Right ventricle myocardium inferior (tissue), 1 donor: ENCODE measurements around the gene CHMP1B. TPM values are rescaled to one million over a fixed set of nuclear protein-coding genes. Genes with fewer than 3 reads are reported as not detected.
A peak's percentile ranks its signal among the peaks of the same experiment; 100 is the strongest.
"Not testable (repeated sequence)": the region's sequence is repeated elsewhere in the genome, so short reads cannot be mapped to it uniquely, and the experiment has no call there.

Source experiments
- ATAC-seq: fragments of 200-7000 bp; cut with Tn5 transposase; one replicate; pipeline ENCODE4 v1.9.1; 2020; ENCODE audit warnings: mild to moderate bottlenecking, moderate library complexity
- DNase-seq: peaks from one replicate; pipeline ENCODE4 v3.0.0; 2021; ENCODE audit errors: missing footprints
- intact Hi-C: fragments of 100-400 bp; cut with DNase I; formaldehyde crosslinking; loops from one replicate; pipeline ENCODE4 v1.11.0; 2022
- total RNA-seq: library from RNA; stranded (reverse); fragmentation: NEBNext Ultra II Directional; extraction: Animal tissue kit (Norgen Biotek cat#: 25700); gene quantifications from one replicate; pipeline ENCODE4 v1.2.1, GENCODE V29; 2021
- donor health status: DM: no; HTN: yes; CAD: no; lungs with severe emphysema.

The CHMP1B gene
- total RNA-seq, 1 donor from 2014 or later, result 28.6 TPM

DNA sequence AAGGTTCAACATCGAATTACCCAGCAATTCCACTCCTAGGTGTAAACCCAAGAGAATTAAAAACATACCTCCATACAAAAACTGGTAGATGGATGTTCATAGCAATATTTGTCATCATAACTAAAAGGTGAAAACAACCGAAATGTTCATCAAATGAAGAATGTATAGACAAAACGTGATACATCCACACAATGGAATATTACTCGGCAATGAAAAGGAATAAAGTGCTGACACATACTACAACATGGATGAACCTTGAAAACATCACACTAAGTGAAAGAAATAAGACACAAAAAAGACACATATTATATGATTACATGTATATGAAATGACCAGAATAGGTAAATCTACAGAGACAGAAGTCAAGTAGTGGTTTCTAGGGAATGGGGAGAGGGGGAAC, 20.6 kb upstream of the CHMP1B start:
- intact Hi-C loops, result no loop called here
- ATAC-seq (no peak), DNase-seq (no peak)

DNA sequence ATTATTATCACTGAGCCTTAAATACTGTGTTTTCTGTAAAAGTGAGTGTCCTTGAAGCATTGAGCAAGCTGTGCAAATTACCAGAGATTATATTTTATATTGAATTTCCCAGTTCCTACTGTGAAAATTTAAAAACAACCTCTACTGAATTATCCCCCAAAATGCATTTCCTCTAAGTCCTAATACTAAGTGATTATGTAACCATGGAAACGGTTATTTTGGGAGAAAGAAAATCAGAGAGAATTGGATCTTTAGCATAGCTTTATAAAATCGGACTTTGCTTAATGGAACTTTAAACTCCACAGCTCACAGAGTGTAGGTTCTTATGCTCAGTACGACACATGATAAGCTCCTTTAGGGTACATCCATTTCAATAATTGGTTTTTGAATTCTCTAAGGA, 19.3 kb upstream of the CHMP1B start:
- intact Hi-C loops, result no loop called here

DNA sequence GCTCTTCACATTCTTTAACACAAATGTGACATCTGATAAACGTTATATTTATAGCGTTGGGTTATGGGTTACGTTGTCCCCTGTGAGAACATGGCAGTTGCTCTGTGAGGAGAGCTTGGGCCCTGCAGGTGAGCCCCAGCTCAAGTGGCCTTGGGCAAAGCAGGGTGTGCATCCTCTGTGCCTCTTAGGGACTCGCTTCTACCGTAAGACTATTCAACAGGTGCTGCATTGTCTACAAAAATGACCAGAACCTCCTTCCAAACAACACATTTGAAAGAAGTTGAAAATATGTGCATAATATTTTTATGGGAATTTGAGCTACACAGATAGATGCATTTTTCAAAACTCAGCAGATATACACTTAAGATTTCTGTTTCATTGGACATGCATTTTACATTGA, 16.4 kb upstream of the CHMP1B start:
- intact Hi-C loops, result no loop called here
- DNase-seq (no peak), ATAC-seq (no peak)

More for the DNA sequence above, 19.3 kb upstream of the CHMP1B start:
- DNase-seq (no peak), ATAC-seq (no peak)

DNA sequence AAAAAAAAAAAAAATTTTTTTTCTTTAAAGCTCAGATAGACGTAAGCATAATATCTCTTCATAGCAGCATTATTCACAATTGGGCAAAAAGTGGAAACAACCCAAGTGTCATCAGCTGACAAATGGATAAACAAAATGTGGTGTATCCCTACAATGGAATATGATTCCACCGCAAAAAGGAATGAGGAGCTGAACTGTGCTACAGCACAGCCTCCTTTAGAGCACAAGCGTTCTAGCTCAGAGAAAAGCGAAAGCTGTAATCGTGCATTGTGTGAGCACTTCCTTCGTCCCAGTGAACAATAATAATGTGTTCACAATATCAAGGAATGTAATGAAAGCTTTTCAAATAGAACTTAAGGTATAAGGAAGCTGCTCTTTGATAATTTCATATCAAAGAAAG, 11.7 kb upstream of the CHMP1B start:
- DNase-seq (no peak), ATAC-seq (no peak)
- intact Hi-C loops, result no loop called here

DNA sequence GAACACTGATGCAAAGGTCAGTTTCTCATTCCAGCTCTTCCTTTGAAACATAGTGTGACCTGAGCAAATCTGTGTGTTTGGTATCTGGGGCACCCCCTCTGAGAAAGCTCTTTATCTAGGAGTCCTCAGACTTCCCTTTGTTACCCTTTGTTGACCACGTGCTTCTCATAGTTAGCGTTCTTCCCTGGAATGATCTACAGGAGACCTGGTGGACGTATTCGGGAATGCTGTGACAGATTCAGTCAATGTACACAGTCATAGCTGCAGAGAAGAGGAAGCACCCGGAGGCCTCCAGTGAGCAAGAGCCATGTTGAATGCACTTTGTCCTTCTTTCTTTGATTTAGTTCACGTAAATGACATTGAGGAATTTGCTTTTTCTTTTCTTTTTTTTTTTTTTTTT, 10.7 kb upstream of the CHMP1B start:
- DNase-seq, result no peak
- intact Hi-C loops, result no loop called here
- no peak for ATAC-seq

DNA sequence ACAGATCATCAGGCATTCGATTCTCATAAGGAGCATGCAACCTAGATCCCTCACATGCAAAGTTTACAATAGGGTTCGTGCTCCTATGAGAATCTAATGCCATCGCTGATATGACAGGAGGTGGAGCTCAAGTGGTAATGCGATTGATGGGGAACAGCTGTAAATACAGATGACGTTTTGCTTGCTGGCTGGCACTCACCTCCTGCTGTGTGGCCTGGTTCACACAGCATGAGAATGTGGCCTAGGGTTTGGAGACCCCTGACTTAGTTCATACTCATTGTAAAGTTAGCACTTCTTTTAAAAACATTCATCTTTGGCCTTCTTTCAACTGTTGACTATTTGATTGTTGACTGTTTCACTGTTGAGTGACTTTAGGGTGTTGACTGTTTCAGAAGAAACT, 8.7 kb upstream of the CHMP1B start:
- intact Hi-C loops, result no loop called here
- ATAC-seq, result no peak

DNA sequence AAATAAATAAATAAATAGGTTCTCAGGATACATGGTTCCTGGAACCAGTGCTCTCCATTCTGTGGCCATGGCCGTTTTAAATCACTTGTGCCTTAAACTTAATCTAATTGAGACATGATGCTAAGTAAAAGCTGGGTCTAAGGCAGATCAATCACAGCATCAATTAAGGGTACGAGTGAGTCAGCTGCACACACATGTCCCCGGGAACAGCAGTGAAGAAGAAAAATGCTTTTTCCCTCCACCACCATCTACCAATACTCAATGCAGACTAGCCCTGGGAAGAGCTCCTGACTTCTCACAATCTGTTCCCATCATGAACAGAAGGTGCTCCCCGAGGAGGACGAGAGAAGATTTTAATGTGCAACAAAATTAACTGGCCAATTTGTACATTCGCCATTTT, 6.8 kb upstream of the CHMP1B start:
- intact Hi-C loops, result no loop called here
- DNase-seq (no peak), ATAC-seq (no peak)

More for the DNA sequence above, 8.7 kb upstream of the CHMP1B start:
- no peak for DNase-seq

DNA sequence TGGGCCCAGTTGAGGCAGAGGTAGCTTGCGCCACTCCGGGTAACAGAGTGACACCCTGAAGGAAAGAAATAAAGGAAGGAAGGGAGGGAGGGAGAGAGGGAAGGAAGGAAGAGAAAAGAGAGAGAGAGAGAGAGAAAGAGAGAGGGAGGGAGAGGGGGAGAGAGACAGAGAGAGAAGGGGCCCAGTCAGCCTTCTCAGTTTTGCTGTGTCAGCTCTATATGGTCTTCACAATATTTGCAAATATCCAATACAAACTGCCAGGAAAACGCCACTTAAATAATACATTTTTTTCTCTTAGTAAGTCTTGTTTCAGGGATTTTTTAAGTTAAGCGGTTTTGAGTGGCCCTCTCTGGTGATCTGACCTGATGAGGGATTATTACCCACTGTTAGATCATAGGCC, 5.6 kb upstream of the CHMP1B start:
- ATAC-seq (no peak), DNase-seq (no peak)
- intact Hi-C loops, result no loop called here

DNA sequence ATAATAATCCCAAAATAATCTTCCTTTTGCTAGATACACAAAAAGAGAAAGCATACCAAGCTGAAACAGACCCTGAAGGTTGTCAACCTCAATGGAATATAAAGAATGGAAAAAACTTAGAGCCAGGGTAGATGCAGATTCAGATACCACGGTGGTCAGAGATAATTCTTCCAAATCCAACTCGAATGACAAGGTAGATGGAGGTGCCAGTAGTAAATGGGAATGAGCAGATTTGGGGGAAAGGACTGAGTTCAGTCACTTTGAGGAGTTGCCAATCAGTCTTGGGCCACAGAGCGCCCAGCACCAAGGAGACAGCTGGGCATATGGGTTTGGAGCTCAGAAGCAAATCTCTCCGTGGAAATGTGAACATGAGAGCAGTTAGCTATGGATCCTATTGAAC, 3.4 kb upstream of the CHMP1B start:
- intact Hi-C loops, result no loop called here
- no peak for DNase-seq

DNA sequence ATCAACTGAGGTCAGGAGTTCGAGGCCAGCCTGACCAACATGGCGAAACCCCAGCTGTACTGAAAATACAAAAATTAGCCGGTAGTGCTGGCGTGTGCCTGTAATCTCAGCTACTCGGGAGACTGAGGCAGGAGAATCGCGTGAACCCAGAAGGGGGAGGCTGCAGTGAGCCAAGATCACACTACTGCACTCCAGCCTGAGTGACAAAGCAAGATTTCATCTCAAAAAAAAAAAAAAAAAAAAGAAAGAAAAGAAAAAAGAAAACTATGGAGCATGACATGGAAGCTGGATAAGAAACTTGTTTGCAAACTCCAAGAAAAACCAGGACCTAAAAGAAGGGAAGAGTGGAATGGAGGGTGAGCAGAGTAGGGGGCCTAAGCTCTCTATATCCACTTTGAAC, 1.9 kb upstream of the CHMP1B start:
- DNase-seq (no peak), ATAC-seq (no peak)
- intact Hi-C loops, result no loop called here

More for the DNA sequence above, 3.4 kb upstream of the CHMP1B start:
- ATAC-seq, result no peak

DNA sequence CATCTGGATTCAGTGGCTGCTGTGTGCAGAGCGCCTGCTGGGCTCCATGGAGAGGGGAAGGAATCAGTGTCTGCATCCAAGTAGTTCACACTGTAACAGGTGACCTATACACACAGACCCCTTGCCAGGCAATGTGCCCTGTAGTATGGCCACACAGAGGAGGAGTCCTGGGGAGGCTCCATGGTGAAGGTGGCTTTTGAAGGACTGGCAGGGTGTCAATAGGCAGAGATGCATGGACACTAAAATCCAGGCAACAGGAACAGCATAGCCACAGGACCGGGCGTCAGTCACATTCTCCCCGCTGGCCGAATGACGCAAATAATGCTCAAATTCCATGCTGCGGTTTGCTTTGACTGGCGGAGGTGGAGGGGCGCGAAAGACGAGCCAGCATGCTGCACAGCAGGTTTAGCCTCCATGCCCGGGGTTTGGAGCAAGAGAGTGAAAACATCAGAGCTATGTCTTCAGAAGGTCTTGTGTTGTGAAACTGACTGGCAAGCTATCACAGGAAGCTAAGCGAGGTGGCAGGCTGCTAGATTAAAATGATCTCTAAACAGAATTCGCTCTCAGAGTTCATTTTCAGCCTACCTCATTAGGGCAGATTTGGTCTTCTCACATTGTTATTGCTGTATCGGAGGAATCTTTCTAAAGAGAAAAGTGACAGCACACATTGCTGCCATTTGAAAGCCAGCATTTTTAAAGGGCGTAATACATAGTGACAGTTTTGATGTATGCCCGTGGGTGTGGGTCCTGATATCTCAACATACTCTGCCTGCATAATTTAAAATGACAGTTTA, 1.2 kb upstream of the CHMP1B start:
- ATAC-seq, result peak; percentile 62
- peak; percentile 77 for DNase-seq
- intact Hi-C loops, result loop anchor here (2.0 to 5.0 kb wide), 4 partner anchors 43 to 132 kb away; partner anchors contain the start of genes IMPA2 and MPPE1

DNA sequence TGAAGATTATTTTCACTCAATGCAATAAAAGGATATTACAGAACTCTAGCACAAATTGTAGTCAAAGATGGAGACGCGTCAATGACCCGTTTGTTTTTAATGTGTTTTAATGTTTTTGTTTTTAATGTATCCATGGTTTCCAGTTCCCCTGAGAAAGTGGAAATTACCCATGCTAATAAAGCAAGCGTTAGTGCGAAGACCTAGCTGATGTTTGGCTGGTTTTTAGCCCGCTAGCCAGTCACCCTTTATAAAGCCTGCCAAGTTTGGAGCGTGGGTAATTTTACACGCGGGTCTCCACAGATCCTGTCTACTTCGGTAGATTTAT, 430 bp upstream of the CHMP1B start:
- ATAC-seq, result peak; percentile 68
- DNase-seq, result no peak

DNA sequence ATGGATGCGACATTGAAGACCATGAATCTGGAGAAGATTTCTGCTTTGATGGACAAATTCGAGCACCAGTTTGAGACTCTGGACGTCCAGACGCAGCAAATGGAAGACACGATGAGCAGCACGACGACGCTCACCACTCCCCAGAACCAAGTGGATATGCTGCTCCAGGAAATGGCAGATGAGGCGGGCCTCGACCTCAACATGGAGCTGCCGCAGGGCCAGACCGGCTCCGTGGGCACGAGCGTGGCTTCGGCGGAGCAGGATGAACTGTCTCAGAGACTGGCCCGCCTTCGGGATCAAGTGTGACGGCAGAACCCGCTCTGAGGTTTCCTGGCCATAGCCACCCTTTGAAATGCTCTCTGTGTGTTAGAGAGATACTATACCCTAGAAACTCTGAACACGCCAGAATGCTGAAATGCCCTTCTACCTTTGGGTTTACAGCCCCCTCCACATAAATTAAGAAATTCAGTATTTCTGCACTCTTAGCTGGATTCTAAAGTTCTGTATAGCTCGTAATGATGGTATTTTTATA, 659 bp downstream of the CHMP1B start:
- DNase-seq (peak; percentile 69), ATAC-seq (no peak)
- intact Hi-C loops, result loop anchor here (2.0 to 5.0 kb wide), 4 partner anchors 45 to 130 kb away; partner anchors contain the start of genes IMPA2 and MPPE1

More for the DNA sequence above, 430 bp upstream of the CHMP1B start:
- intact Hi-C loops, result loop anchor here (2.0 to 5.0 kb wide), 4 partner anchors 43 to 132 kb away; partner anchors contain the start of genes IMPA2 and MPPE1

DNA sequence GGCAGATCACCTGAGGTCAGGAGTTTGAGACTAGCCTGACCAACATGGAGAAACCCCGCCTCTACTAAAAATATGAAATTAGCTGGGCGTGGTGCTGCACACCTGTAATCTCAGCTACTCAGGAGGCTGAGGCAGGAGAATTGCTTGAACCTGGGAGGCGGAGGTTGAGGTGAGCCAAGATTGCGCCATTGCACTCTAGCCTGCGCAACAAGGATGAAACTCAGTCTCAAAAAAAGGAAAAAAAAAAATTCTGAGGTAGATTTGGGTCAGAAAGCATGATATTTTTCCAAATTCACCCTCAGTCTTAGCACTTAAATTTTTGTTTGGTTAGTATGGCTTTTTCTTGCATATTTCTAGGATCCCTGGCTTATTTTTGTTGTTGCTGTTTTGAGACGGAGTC, 3.3 kb downstream of the CHMP1B start:
- intact Hi-C loops, result loop anchor here (5.0 kb wide), 3 partner anchors 47 to 128 kb away; partner anchors contain the start of gene IMPA2
- not testable (repeated sequence) for DNase-seq, ATAC-seq

DNA sequence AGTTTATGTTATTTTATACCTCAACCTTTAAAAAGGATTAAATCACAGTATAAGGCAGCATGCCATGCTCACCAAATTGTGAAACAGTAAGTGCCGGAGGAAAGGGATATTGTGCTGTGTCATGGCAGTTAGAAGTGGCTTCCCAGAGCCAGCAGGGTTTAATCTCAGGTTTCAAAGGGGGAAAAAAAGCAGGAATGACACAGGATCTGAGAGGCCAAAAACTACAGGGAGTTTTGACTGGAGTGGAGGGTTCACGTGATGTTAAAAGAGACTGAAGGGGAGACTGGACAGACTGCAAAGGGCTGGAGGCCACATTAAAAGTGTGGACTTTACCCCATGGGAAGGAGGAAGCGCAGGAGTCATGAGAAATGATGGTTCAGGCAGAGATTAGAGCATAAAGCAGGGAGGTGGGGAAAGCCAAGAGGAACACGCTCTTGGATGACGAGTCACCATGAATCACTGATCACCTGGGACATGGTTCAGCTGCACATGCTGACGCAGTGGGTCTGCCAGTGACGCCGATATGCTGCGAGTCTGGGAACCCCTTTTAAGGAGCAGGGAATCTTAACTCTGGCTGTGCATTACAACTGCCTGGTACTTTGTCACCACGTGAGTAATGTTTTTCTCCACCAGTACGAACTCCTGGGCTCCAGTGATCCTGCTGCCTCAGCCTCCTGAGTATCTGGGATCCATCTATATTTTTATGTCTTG, 6.1 kb downstream of the CHMP1B start:
- DNase-seq (peak; percentile 68), ATAC-seq (peak; percentile 84)

DNA sequence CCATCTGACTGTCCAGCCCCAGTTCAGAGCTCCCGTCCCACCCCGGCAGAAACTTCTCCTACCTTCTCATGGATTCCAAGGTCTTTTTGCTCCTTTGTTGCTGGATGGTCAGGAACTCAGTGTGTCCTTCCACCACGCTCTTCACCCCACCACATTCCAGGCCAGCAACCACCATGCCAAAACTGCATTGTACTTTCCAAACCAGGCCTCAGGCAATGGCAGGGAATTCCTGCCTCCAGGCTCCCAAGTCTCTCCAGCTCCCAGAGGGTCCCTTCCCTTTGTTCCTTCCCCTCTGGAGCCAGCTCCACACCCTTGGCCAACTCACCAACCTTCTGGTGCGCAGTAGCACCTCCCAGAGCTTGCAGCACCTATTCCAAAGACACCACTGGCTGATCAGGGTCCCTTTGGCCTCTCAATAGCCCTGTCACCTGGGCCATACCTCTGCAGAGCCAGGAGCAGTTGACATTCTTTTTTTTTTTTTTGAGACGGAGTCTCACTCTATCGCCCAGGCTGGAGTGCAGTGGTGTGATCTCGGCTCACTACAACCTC, 8.1 kb downstream of the CHMP1B start:
- ATAC-seq (no peak), DNase-seq (no peak)
- intact Hi-C loops, result no loop called here

More for the DNA sequence above, 6.1 kb downstream of the CHMP1B start:
- intact Hi-C loops, result no loop called here

DNA sequence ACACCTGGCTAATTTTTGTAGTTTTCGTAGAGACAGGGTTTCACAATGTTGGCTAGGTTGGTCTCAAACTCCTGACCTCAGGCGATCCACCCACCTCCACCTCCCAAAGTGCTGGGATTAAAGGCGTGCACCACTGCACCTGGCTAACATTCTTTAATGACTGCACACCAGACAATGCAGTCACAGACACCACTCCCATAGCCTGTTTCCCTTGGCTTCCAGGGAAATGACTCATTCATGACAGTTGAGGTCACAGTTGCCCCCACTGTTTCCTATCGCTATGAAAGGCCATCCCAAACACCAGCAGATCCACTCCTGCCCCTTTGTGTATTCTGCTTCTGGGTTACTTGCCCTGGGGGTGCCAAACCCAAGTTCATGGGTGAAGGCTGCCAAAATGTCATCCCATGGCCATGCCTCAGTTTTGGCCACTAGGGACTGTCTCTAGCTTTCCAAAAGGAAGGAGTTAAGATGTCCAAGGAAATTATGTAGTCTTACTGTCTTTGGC, 8.7 kb downstream of the CHMP1B start:
- intact Hi-C loops, result no loop called here
- no peak for DNase-seq
- ATAC-seq, result no peak

DNA sequence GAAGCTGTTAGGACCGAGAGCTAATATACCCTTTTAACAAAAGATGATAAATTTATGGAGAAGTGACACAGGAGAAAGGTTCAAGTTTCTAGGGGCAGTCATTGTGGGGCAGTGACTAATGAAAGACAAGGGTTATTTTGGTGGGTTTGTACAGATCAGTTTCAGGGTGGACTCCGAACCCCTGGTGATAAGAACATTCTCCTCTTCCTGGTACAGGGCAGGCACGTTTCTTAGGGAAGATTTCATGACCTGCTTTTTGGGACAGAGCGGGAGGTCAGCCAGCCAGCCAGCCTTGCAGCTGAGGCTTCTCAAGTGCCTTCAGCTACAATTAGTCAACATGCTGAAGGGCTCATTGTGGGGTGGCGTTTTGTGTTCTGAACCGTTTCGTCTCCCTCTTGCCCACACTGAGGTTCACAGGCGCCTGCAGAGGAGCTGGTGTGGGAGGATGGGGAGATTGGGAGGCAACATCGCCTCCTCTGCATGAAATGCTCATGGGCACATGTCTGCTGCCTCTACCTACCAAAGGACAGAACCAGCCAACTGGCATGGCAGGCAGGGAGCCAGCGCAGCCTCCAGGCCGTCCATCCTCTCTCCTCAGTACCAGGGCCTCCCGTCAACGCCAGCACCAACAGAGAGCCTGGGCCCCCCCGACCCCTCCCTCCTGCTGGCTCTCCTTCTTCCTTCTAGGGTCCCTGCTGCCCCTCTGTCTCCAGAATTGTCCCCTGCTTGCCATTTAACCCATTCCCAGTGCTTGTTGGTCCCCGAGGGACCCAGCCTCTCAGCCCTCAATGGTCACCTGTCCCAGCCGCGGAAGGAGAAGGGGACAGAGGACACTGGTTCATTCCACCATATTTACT, 9.6 kb downstream of the CHMP1B start:
- ATAC-seq, result no peak
- DNase-seq, result no peak
- intact Hi-C loops, result no loop called here
